IMR-90 (cell line): ENCODE results near the gene KIRREL1. TPM values are rescaled to one million over a fixed set of nuclear protein-coding genes. Genes with fewer than 3 reads are reported as not detected.

Experiments
- ATAC-seq: fragments of 200-7000 bp; cut with Tn5 transposase; 2 replicates; pipeline ENCODE4 v1.9.1; 2020; ENCODE audit warnings: low read depth, mild to moderate bottlenecking, moderate library complexity
- BruUV-seq: library from RNA; stranded (reverse); fragments of 400-500 nt; replicated peaks from 2 replicates; lab custom pipeline; 2021; lab: Mats Ljungman, UMichigan
- CTCF ChIA-PET: fragments of 300-600 bp; formaldehyde crosslinking; extraction: SDS; loops from one replicate; lab custom pipeline; 2021; ENCODE audit warnings: antibody characterized with exemption; lab: Yijun Ruan, JAX
- POLR2A ChIA-PET: fragments of 300-600 bp; sonication (Branson Sonifier 250); formaldehyde crosslinking; loops from one replicate; lab custom pipeline; 2022; ENCODE audit warnings: antibody characterized with exemption; ENCODE audit not compliant: unreplicated experiment; lab: Charles Lee
- DNase-seq: peaks from one replicate; pipeline ENCODE4 v3.0.0; 2013
- H2AFZ ChIP-seq: replicated peaks from 2 replicates; pipeline ENCODE3; 2013; ENCODE audit warnings: low read length, mild to moderate bottlenecking; ENCODE audit not compliant: poor library complexity
- H2AK5ac ChIP-seq: 2 replicates; pipeline ENCODE4 v1.6.1; 2013; ENCODE audit warnings: low read depth, low read length, inconsistent platforms
- H2AK9ac ChIP-seq: replicated peaks from 2 replicates; pipeline ENCODE3; 2013; ENCODE audit warnings: mild to moderate bottlenecking, low read depth, low read length, moderate library complexity; ENCODE audit not compliant: poor library complexity
- H2BK120ac ChIP-seq: 2 replicates; pipeline ENCODE4 v1.6.1; 2013; ENCODE audit warnings: low read depth, low read length, inconsistent platforms
- H2BK15ac ChIP-seq: 3 replicates; pipeline ENCODE4 v1.6.1; 2013; ENCODE audit warnings: low read depth, low read length, inconsistent platforms
- H2BK20ac ChIP-seq: 2 replicates; pipeline ENCODE4 v1.6.1; 2013; ENCODE audit warnings: low read depth, mild to moderate bottlenecking, inconsistent platforms, low read length, moderate library complexity
- H2BK5ac ChIP-seq: 2 replicates; pipeline ENCODE4 v1.6.1; 2013; ENCODE audit warnings: mild to moderate bottlenecking, low read depth, low read length, inconsistent platforms; ENCODE audit not compliant: poor library complexity, severe bottlenecking
- H3K14ac ChIP-seq: replicated peaks from 2 replicates; pipeline ENCODE4 v1.6.1; 2013; ENCODE audit warnings: low read depth, low read length, inconsistent platforms
- H3K18ac ChIP-seq: 2 replicates; pipeline ENCODE4 v1.6.1; 2013; ENCODE audit warnings: low read depth, low read length, control low read depth
- H3K23ac ChIP-seq: 2 replicates; pipeline ENCODE4 v1.6.1; 2013; ENCODE audit warnings: low read depth, low read length, inconsistent platforms
- H3K27ac ChIP-seq: 2 replicates; pipeline ENCODE4 v1.5.1; 2013; ENCODE audit warnings: mild to moderate bottlenecking, control low read depth, low read length; ENCODE audit not compliant: insufficient read depth
- H3K27me3 ChIP-seq: 2 replicates; pipeline ENCODE4 v1.6.1; 2013; ENCODE audit warnings: low read length; ENCODE audit not compliant: control insufficient read depth, insufficient read depth
- H3K36me3 ChIP-seq: 2 replicates; pipeline ENCODE4 v1.6.1; 2013; ENCODE audit warnings: low read length, mixed read lengths; ENCODE audit not compliant: control insufficient read depth, insufficient read depth
- H3K4ac ChIP-seq: 2 replicates; pipeline ENCODE4 v1.6.1; 2013; ENCODE audit warnings: low read depth, low read length, inconsistent platforms
- H3K4me1 ChIP-seq: 2 replicates; pipeline ENCODE4 v1.6.1; 2013; ENCODE audit warnings: low read length, mixed read lengths; ENCODE audit not compliant: control insufficient read depth, insufficient read depth
- H3K4me2 ChIP-seq: 2 replicates; pipeline ENCODE4 v1.6.1; 2013; ENCODE audit warnings: low read depth, mild to moderate bottlenecking, control low read depth, low read length, moderate library complexity
- H3K4me3 ChIP-seq: 2 replicates; pipeline ENCODE4 v1.5.1; 2013; ENCODE audit warnings: low read depth, mild to moderate bottlenecking, control low read depth, low read length, moderate library complexity; ENCODE audit not compliant: insufficient read depth
- H3K56ac ChIP-seq: 2 replicates; pipeline ENCODE4 v1.6.1; 2013; ENCODE audit warnings: low read length, inconsistent platforms; ENCODE audit not compliant: insufficient read depth; ENCODE audit errors: extremely low read depth
- H3K79me1 ChIP-seq, 2 experiments: 2 replicates each; pipeline ENCODE4 v1.6.1; 2013; ENCODE audit warnings: low read length in 2 of 2, inconsistent platforms in 1 of 2, low read depth in 1 of 2
- H3K9ac ChIP-seq: 2 replicates; pipeline ENCODE4 v1.6.1; 2013; ENCODE audit warnings: low read depth, low read length, control low read depth
- H3K9me1 ChIP-seq: 2 replicates; pipeline ENCODE4 v1.6.1; 2013; ENCODE audit warnings: low read length, inconsistent platforms; ENCODE audit not compliant: insufficient read depth
- H3K9me3 ChIP-seq: 2 replicates; pipeline ENCODE4 v1.6.1; 2013; ENCODE audit warnings: low read length; ENCODE audit not compliant: control insufficient read depth, insufficient read depth
- H4K20me1 ChIP-seq: 2 replicates; pipeline ENCODE4 v1.6.1; 2013; ENCODE audit warnings: low read length, inconsistent platforms; ENCODE audit not compliant: insufficient read depth
- H4K5ac ChIP-seq: 2 replicates; pipeline ENCODE4 v1.6.1; 2013; ENCODE audit warnings: mild to moderate bottlenecking, low read depth, low read length, control low read depth
- H4K8ac ChIP-seq, 2 experiments: 2 replicates each; pipeline ENCODE4 v1.6.1; 2013; ENCODE audit warnings: low read depth in 2 of 2, low read length in 2 of 2, control low read depth in 1 of 2, inconsistent platforms in 1 of 2
- H4K91ac ChIP-seq: 2 replicates; pipeline ENCODE4 v1.6.1; 2013; ENCODE audit warnings: low read depth, low read length, inconsistent platforms; ENCODE audit not compliant: insufficient read depth
- CEBPB ChIP-seq: IDR thresholded peaks from 2 replicates; pipeline ENCODE4 v1.6.1; 2012; ENCODE audit warnings: low read depth, low read length, improper control_type of control experiment
- FOS ChIP-seq: fragments of 150-350 bp; IDR thresholded peaks from 2 replicates; pipeline ENCODE4 v1.6.1; 2016; ENCODE audit warnings: low read depth, low read length
- MAFK ChIP-seq: IDR thresholded peaks from 2 replicates; pipeline ENCODE4 v1.6.1; 2012; ENCODE audit warnings: low read depth, low read length, improper control_type of control experiment
- MAZ ChIP-seq: IDR thresholded peaks from 2 replicates; pipeline ENCODE4 v1.6.1; 2012; ENCODE audit warnings: low read depth, mild to moderate bottlenecking, low read length, improper control_type of control experiment, moderate library complexity, borderline replicate concordance
- MXI1 ChIP-seq: IDR thresholded peaks from 2 replicates; pipeline ENCODE4 v1.6.1; 2012; ENCODE audit warnings: low read depth, mild to moderate bottlenecking, low read length, moderate library complexity, borderline replicate concordance
- POLR2A ChIP-seq: IDR thresholded peaks from 2 replicates; pipeline ENCODE4 v1.6.1; 2012; ENCODE audit warnings: mild to moderate bottlenecking, low read depth, low read length
- RCOR1 ChIP-seq: IDR thresholded peaks from 2 replicates; pipeline ENCODE4 v1.6.1; 2012; ENCODE audit warnings: mild to moderate bottlenecking, low read length, improper control_type of control experiment; ENCODE audit not compliant: insufficient replicate concordance
- WGBS, 2 experiments: methylation state at CpG; one replicate each; pipeline versions ENCODE4 v1.1.5 to v1.1.7; 2013; ENCODE audit warnings: missing lambda C conversion rate in 2 of 2; ENCODE audit not compliant: insufficient read length in 1 of 2; ENCODE audit errors: extremely low coverage in 2 of 2; 5-methylcytosine and 5-hydroxymethylcytosine counted together
- dilution Hi-C: fragments of 300-500 bp; cut with HindIII; formaldehyde crosslinking; loops from one replicate; pipeline ENCODE4 v1.14.3; 2018; ENCODE audit warnings: low sequenced_read_pairs; ENCODE audit not compliant: unreplicated experiment
- in situ Hi-C: fragments of 300-500 bp; cut with MboI; formaldehyde crosslinking; loops from 3 replicates; pipeline ENCODE4 v1.14.3; 2019; ENCODE audit warnings: low sequenced_read_pairs, inconsistent platforms, mixed read lengths
- intact Hi-C: fragments of 100-400 bp; cut with micrococcal nuclease; formaldehyde crosslinking; loops from 2 replicates; pipeline ENCODE4 v1.10.0; 2022
- polyA plus RNA-seq, 3 experiments: library from polyadenylated mRNA; depleted of rRNA; stranded (reverse); fragments of >200 nt; gene quantifications; 2 replicates each; pipeline ENCODE4 v1.2.3, GENCODE V29; 2012; ENCODE audit warnings: low replicate concordance in 1 of 3
- total RNA-seq: library from RNA; depleted of rRNA; stranded (reverse); fragments of >200 nt; gene quantifications from 2 replicates; pipeline ENCODE4 v1.2.3, GENCODE V29; 2012
- TF ChIP-seq, protein P1 (sequence below): fragments of 150-350 bp; IDR thresholded peaks from 2 replicates; pipeline ENCODE4 v1.6.1; 2017; ENCODE audit warnings: mild to moderate bottlenecking, antibody characterized with exemption, low read length, low read depth

KIRREL1 gene
- total and polyA plus RNA-seq, 2 of the 4 experiments (the other 2 are of a cell fraction) = 58.1 to 64.7 TPM

DNA sequence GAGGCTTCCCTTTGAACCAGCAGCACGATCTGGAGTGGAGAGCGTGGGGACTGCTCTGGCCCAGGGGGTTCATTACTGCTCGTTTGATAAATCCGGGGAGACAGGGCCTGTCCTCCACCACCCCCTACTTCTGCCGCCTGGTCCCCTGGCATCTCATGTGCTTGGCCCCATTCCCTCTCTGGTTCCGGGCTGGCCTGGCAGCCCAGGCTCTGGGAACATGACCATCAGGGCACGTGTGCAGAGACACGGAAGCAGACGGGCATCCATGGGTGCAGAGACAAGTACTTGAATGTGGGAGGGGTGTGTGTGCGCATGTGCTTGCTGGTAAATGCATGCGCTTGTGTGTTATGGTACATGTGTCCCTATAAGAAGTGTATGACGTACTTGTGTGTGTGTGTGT is 75.5 kb downstream of the KIRREL1 start:
- Histone ChIP-seq H4K20me1 (peaks cover 96% of the 10 kb centered on the region), H3K27ac (no peak overlapping the region), H3K4me3 (no peak overlapping the region), H4K8ac (no peak overlapping the region), H4K91ac (no peak overlapping the region), H3K56ac (no peak overlapping the region), H3K14ac (no peak overlapping the region), H2AK9ac (no peak overlapping the region), H3K23ac (no peak overlapping the region), H3K36me3 (peaks cover 9% of the 10 kb centered on the region), H3K27me3 (no peaks in the 10 kb centered on the region), H2BK15ac (no peak overlapping the region), H4K5ac (no peak overlapping the region), H2BK5ac (no peak overlapping the region), H2AFZ (no peak overlapping the region), H2BK120ac (no peak overlapping the region), H2AK5ac (no peak overlapping the region), H3K4ac (no peak overlapping the region), H2BK20ac (no peak overlapping the region), H3K9me1 (peaks cover 48% of the 10 kb centered on the region), H3K4me1 (peaks cover 26% of the 10 kb centered on the region), H3K9me3 (no peaks in the 10 kb centered on the region), H3K18ac (no peak overlapping the region), H3K9ac (no peak overlapping the region), H3K4me2 (no peak overlapping the region), H3K79me1 (peaks cover 48 to 98% of the 10 kb centered on the region in 2 experiments)
- in situ Hi-C loops (no loop called here), dilution Hi-C loops (no loop called here), intact Hi-C loops (no loop called here)
- 93% methylated on average over 3 of the region's 12 CpGs; no CpG with 5 or more reads in 1 of the 2 experiments for WGBS, 2 experiments
- BruUV-seq = no TSS peak
- ChIA-PET POLR2A (no interaction called here), CTCF (no interaction called here)
- TF ChIP-seq POLR2A (no peak), RCOR1 (no peak), FOS (no peak), CEBPB (no peak), MAZ (no peak), MXI1 (no peak), MAFK (no peak)
- TF ChIP-seq, protein P1, sequence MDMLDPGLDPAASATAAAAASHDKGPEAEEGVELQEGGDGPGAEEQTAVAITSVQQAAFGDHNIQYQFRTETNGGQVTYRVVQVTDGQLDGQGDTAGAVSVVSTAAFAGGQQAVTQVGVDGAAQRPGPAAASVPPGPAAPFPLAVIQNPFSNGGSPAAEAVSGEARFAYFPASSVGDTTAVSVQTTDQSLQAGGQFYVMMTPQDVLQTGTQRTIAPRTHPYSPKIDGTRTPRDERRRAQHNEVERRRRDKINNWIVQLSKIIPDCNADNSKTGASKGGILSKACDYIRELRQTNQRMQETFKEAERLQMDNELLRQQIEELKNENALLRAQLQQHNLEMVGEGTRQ = no peak
- ATAC-seq (no peak), DNase-seq (no peak)
